HG03280 (cell line): ENCODE measurements around the gene CACNG5.

Experiments used
- ATAC-seq: cut with Tn5 transposase; IDR thresholded peaks from one replicate; pipeline ENCODE4 v1.9.1; 2021; ENCODE audit warnings: mild to moderate bottlenecking, moderate library complexity; ENCODE audit not compliant: unreplicated experiment

Gene CACNG5

GRCh38 chr17:66903781-66904180, 68.9 kb downstream of the CACNG5 start:
- ATAC-seq: no peak

GRCh38 chr17:66904760-66905624, 70.1 kb downstream of the CACNG5 start:
- ATAC-seq: no peak

GRCh38 chr17:66906321-66907278, 71.7 kb downstream of the CACNG5 start:
- ATAC-seq: no peak

- ATAC-seq: no peak
These were observed 75.0 kb downstream of the CACNG5 start for GRCh38 chr17:66909804-66910373.

- no peak for ATAC-seq
These were observed 75.9 kb downstream of the CACNG5 start for GRCh38 chr17:66910651-66911285.

- ATAC-seq: no peak
These were observed 80.3 kb downstream of the CACNG5 start for GRCh38 chr17:66915204-66915611.

- ATAC-seq: no peak
These were observed 80.9 kb downstream of the CACNG5 start for GRCh38 chr17:66915792-66916191.

- no peak for ATAC-seq
These were observed 82.0 kb downstream of the CACNG5 start for GRCh38 chr17:66916946-66917345.

GRCh38 chr17:66918896-66919295, 84.0 kb downstream of the CACNG5 start:
- no peak for ATAC-seq

GRCh38 chr17:66920435-66920834, 85.5 kb downstream of the CACNG5 start:
- no peak for ATAC-seq

GRCh38 chr17:66920950-66921349, 86.0 kb downstream of the CACNG5 start:
- ATAC-seq: no peak

- no peak for ATAC-seq
These were observed 89.0 kb downstream of the CACNG5 start for GRCh38 chr17:66923886-66924285.

GRCh38 chr17:66925811-66926500, 91.0 kb downstream of the CACNG5 start:
- no peak for ATAC-seq

GRCh38 chr17:66928949-66929348, 94.0 kb downstream of the CACNG5 start:
- ATAC-seq: no peak

GRCh38 chr17:66929591-66929990, 94.7 kb downstream of the CACNG5 start:
- ATAC-seq: no peak

GRCh38 chr17:66930933-66931332, 96.0 kb downstream of the CACNG5 start:
- no peak for ATAC-seq

GRCh38 chr17:66932311-66932710, 97.4 kb downstream of the CACNG5 start:
- ATAC-seq: no peak

- no peak for ATAC-seq
These were observed 99.1 kb downstream of the CACNG5 start for GRCh38 chr17:66934040-66934439.
